ENCODE results near the gene OPN1LW. TPM values are rescaled to one million over a fixed set of nuclear protein-coding genes. Genes with fewer than 3 reads are reported as not detected.

The OPN1LW gene
- total and polyA plus RNA-seq, 2 donors (not counting 3 experiments of a cell fraction or from before 2014, with no cell fraction given), result not detected

DNA sequence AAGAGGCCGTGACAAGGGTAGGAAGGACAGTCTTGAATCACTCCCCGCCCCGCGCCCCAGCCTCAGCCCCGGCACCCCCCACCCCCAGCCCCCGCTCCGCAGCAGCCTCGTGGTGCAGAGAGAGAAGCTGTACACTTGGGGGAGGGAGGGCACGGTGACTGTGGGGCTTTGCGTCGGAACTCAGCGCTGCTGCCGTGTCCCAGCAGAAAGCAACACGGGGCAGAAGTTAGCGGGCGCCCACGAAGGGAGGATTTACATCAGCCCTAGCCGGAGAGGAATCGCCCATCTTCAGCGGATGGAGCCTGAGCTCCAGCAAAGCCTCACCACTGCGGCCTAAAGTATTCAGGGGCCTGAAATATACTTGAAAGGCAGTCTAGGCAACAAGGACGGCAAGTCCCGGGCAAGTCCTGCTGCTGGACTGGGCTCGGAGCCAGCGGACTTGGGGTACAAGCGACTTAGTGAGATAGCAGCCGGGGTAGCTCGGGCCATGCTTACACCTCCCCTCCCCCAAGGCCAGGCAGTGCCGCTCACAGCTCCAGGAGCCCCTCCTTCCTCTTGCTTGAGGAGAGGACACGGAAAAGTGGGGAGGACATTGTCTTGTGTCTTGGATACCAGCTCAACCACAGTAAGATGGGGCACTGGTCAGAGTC is 18.5 kb upstream of the OPN1LW start:
- dilution Hi-C loops (cut with MboI; ENCODE audit: extremely low pct_ligation_motif_present, low sequenced_read_pairs), result no loop called here
- no peak for DNase-seq (ENCODE audit: low read depth, low spot score)
- Histone ChIP-seq H3K4me3 (replicated peaks in 1 of 3; ENCODE audit: insufficient read depth in 1 of 3, low read depth in 1 of 3, low read length in 3 of 3) (no peak overlapping the region), H3K4me1 (ENCODE audit: control insufficient read depth, extremely low read depth, insufficient read depth, low read length) (no peaks in the 10 kb centered on the region), H3K27ac (ENCODE audit: insufficient read depth, low read depth, low read length) (no peak overlapping the region), H3K9ac (replicated peaks; ENCODE audit: extremely low read depth, insufficient read depth, low read length) (no peak overlapping the region), H3K4me2 (ENCODE audit: insufficient read depth, low read length) (no peak overlapping the region), H3K79me2 (ENCODE audit: control insufficient read depth, insufficient read depth, low read length) (no peaks in the 10 kb centered on the region), H3K9me3 (replicated peaks; ENCODE audit: control insufficient read depth, insufficient read depth, low read length) (no peaks in the 10 kb centered on the region), H3K36me3 (ENCODE audit: control insufficient read depth in 2 of 2, extremely low read depth in 1 of 2, insufficient read depth in 2 of 2, low read length in 2 of 2) (no peaks in the 10 kb centered on the region), H3K27me3 (ENCODE audit: control insufficient read depth in 2 of 2, insufficient read depth in 2 of 2, low read length in 2 of 2) (no peaks in the 10 kb centered on the region), H2AFZ (ENCODE audit: low read depth, low read length) (no peak overlapping the region), H4K20me1 (replicated peaks; ENCODE audit: control insufficient read depth, extremely low read depth, insufficient read depth, low read length) (no peaks in the 10 kb centered on the region), H3K9me1 (replicated peaks; ENCODE audit: control insufficient read depth, extremely low read depth, insufficient read depth, low read length) (no peaks in the 10 kb centered on the region)
- BruUV-seq (replicated peaks), result no TSS peak
- CTCF ChIA-PET, result no interaction called here
- POLR2A ChIA-PET, result no interaction called here
- TF ChIP-seq GATA2 (IDR thresholded peaks at IDR 0.05; ENCODE audit: insufficient read depth, insufficient read length, low read depth, low read length) (no peak), JUN (IDR thresholded peaks at IDR 0.05; ENCODE audit: borderline replicate concordance, insufficient read depth, insufficient read length, low read depth) (no peak), POLR2A (IDR thresholded peaks at IDR 0.05; ENCODE audit: low read depth, low read length) (no peak), EZH2 (IDR thresholded peaks at IDR 0.05; ENCODE audit: borderline replicate concordance, low read depth, low read length, severe bottlenecking) (no peak), MYC (IDR thresholded peaks at IDR 0.05; ENCODE audit: low read depth, low read length) (no peak), FOS (IDR thresholded peaks at IDR 0.05; ENCODE audit: borderline replicate concordance, insufficient read depth, low read length) (no peak), POLR2AphosphoS5 (IDR thresholded peaks at IDR 0.05; ENCODE audit: insufficient read depth, low read depth, low read length) (no peak)
- TF ChIP-seq, protein P1, sequence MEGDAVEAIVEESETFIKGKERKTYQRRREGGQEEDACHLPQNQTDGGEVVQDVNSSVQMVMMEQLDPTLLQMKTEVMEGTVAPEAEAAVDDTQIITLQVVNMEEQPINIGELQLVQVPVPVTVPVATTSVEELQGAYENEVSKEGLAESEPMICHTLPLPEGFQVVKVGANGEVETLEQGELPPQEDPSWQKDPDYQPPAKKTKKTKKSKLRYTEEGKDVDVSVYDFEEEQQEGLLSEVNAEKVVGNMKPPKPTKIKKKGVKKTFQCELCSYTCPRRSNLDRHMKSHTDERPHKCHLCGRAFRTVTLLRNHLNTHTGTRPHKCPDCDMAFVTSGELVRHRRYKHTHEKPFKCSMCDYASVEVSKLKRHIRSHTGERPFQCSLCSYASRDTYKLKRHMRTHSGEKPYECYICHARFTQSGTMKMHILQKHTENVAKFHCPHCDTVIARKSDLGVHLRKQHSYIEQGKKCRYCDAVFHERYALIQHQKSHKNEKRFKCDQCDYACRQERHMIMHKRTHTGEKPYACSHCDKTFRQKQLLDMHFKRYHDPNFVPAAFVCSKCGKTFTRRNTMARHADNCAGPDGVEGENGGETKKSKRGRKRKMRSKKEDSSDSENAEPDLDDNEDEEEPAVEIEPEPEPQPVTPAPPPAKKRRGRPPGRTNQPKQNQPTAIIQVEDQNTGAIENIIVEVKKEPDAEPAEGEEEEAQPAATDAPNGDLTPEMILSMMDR (IDR thresholded peaks at IDR 0.05; ENCODE audit: extremely low read depth in 1 of 2, insufficient read depth in 1 of 2, low read depth in 1 of 2, low read length in 2 of 2), result no peak
- TF ChIP-seq, protein P2, sequence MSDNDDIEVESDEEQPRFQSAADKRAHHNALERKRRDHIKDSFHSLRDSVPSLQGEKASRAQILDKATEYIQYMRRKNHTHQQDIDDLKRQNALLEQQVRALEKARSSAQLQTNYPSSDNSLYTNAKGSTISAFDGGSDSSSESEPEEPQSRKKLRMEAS (IDR thresholded peaks at IDR 0.05; ENCODE audit: insufficient read depth, insufficient read length), result no peak
- intact Hi-C loops (cut with micrococcal nuclease), result no loop called here
- FAIRE-seq, result peak; percentile 4

All from endothelial cell of umbilical vein (primary cell).